ENCODE data around the gene ADM5. TPM values are rescaled to one million over a fixed set of nuclear protein-coding genes. Genes with fewer than 3 reads are reported as not detected.

ADM5 gene
- total RNA-seq, 1 experiment from 2014 or later, result 13.5 TPM

- no peaks in the 10 kb centered on the region for H4K20me1 ChIP-seq (ENCODE audit: control insufficient read depth, insufficient read depth, insufficient read length)
- H2BK20ac ChIP-seq (ENCODE audit: low read depth, low read length, poor library complexity, severe bottlenecking), result no peak within 1 kb of the TSS
- H4K8ac ChIP-seq (replicated peaks; ENCODE audit: insufficient read length, low read depth, low read length), result no peak within 1 kb of the TSS
- H3K23me2 ChIP-seq (ENCODE audit: insufficient read length, low read depth, low read length, poor library complexity, severe bottlenecking), result peaks cover 20% of the 10 kb centered on the region
- peak within 1 kb of the TSS; percentile 63; the same call in 1 of the 2 replicates for H3K4ac ChIP-seq (ENCODE audit: low read depth, low read length)
- H3T11ph ChIP-seq (ENCODE audit: low read length), result peak within 1 kb of the TSS; percentile 85
- H3K4me2 ChIP-seq (ENCODE audit: insufficient read depth, insufficient read length, low read length), result peak within 1 kb of the TSS; percentile 94
- no peak within 1 kb of the TSS for H2AK5ac ChIP-seq (ENCODE audit: insufficient read length, low read length)
- WGBS (ENCODE audit: extremely low coverage, insufficient read length, low lambda C conversion rate), result no CpG with 5 or more reads among the region's 87 CpGs
- Mint-ChIP-seq H3K27ac (peak within 1 kb of the TSS; percentile 99 to 100 (median 100)), H3K27me3 (ENCODE audit: low read depth) (peaks cover 13% of the 10 kb centered on the region), H3K36me3 (ENCODE audit: insufficient read depth in 1 of 3, low read depth in 3 of 3) (peaks cover 19 to 32% (median 21%) of the 10 kb centered on the region in 3 experiments), H3K9me3 (no peaks in the 10 kb centered on the region; a peak in 1 of 5 replicates), H3K4me1 (peaks cover 48 to 62% of the 10 kb centered on the region in 2 experiments), H3K4me3 (peak within 1 kb of the TSS; percentile 94 to 99)
- H2BK120ac ChIP-seq (ENCODE audit: low read depth, low read length, poor library complexity, severe bottlenecking), result peak within 1 kb of the TSS; percentile 62
- H3K18ac ChIP-seq (ENCODE audit: insufficient read length, low read depth, low read length), result peak within 1 kb of the TSS; percentile 87
- no peak within 1 kb of the TSS for H3K23ac ChIP-seq (ENCODE audit: insufficient read length, low read depth, low read length)
- H3K4me1 ChIP-seq (ENCODE audit: insufficient read depth, low read length), result no peaks in the 10 kb centered on the region; the same call in 1 of the 2 replicates
- peak within 1 kb of the TSS; percentile 29 for H2BK12ac ChIP-seq (ENCODE audit: insufficient read length, low read depth, low read length)
- peaks cover 13% of the 10 kb centered on the region for H3K79me1 ChIP-seq (ENCODE audit: insufficient read depth, low read depth, low read length, poor library complexity, severe bottlenecking)
- peak; percentile 100 for DNase-seq
- no peak within 1 kb of the TSS for H4K91ac ChIP-seq (ENCODE audit: insufficient read length, low read depth, low read length)
- no peaks in the 10 kb centered on the region for H3K27me3 ChIP-seq (ENCODE audit: insufficient read depth, low read length)
- no peak within 1 kb of the TSS for H3K56ac ChIP-seq (ENCODE audit: insufficient read length, low read depth, low read length)
- peaks cover 9% of the 10 kb centered on the region for H3K79me2 ChIP-seq (ENCODE audit: insufficient read depth, low read length)
- no peaks in the 10 kb centered on the region for H3K9me3 ChIP-seq (ENCODE audit: control insufficient read depth, low read depth, low read length)
- TF ChIP-seq, protein P1, sequence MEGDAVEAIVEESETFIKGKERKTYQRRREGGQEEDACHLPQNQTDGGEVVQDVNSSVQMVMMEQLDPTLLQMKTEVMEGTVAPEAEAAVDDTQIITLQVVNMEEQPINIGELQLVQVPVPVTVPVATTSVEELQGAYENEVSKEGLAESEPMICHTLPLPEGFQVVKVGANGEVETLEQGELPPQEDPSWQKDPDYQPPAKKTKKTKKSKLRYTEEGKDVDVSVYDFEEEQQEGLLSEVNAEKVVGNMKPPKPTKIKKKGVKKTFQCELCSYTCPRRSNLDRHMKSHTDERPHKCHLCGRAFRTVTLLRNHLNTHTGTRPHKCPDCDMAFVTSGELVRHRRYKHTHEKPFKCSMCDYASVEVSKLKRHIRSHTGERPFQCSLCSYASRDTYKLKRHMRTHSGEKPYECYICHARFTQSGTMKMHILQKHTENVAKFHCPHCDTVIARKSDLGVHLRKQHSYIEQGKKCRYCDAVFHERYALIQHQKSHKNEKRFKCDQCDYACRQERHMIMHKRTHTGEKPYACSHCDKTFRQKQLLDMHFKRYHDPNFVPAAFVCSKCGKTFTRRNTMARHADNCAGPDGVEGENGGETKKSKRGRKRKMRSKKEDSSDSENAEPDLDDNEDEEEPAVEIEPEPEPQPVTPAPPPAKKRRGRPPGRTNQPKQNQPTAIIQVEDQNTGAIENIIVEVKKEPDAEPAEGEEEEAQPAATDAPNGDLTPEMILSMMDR (conservative IDR thresholded peaks at IDR 0.05), result no peak
- peak within 1 kb of the TSS; percentile 89 for H3K27ac ChIP-seq (ENCODE audit: insufficient read length, low read depth, low read length)
- H2BK5ac ChIP-seq (ENCODE audit: insufficient read length, low read length), result peak within 1 kb of the TSS; percentile 83
- peak within 1 kb of the TSS; percentile 98 for H3K9ac ChIP-seq (ENCODE audit: extremely low read depth, insufficient read length, low read length)
- no peak within 1 kb of the TSS for H2AFZ ChIP-seq (ENCODE audit: low read length)
- no peak within 1 kb of the TSS for H4K5ac ChIP-seq (ENCODE audit: insufficient read length, low read depth, low read length)
- no peak within 1 kb of the TSS for H2BK15ac ChIP-seq (ENCODE audit: low read depth, low read length)
- H3K14ac ChIP-seq (ENCODE audit: insufficient read depth, low read length), result peak within 1 kb of the TSS; percentile 89
These were observed 47.5 kb upstream of the ADM5 start, which contains the start of gene SCAF1 for GRCh38 chr19:49641688-49642491. Gene SCAF1 (plus strand): TSS chr19:49642209. CDS start chr19:49645027, 2,818 bp downstream.

Data from H9 (cell line).